22Rv1 (cell line): ENCODE results near the gene KCNV2.

ENCODE experiments used
- CTCF ChIP-seq: fragments of 450-650 bp; IDR thresholded peaks from 2 replicates; pipeline ENCODE4 v1.5.1; 2017; ENCODE audit warnings: mild to moderate bottlenecking
- ZFX ChIP-seq: fragments of 450-650 bp; IDR thresholded peaks from 2 replicates; pipeline ENCODE4 v1.6.1; 2017; ENCODE audit warnings: antibody characterized with exemption, borderline replicate concordance

GRCh38 chr9:2686911-2687310, 30.4 kb upstream of the KCNV2 start:
- no peak for TF ChIP-seq CTCF
- TF ChIP-seq ZFX, result no peak
